Upper lobe of right lung (tissue), 1 donor: ENCODE data around the gene FAM131C. TPM values are rescaled to one million over a fixed set of nuclear protein-coding genes. Genes with fewer than 3 reads are reported as not detected.
"Not testable (repeated sequence)": the region's sequence is repeated elsewhere in the genome, so short reads cannot be mapped to it uniquely, and the experiment has no call there.

Source experiments
- ATAC-seq: fragments of 200-7000 bp; cut with Tn5 transposase; one replicate; pipeline ENCODE4 v1.9.1; 2020; ENCODE audit warnings: mild to moderate bottlenecking, moderate library complexity
- DNase-seq: peaks from one replicate; pipeline ENCODE4 v3.0.0-alpha.2; 2020
- H3K27ac ChIP-seq: fragments of 200-600 bp; one replicate; pipeline ENCODE4 v1.8.0; 2022
- H3K27me3 ChIP-seq: fragments of 200-600 bp; one replicate; pipeline ENCODE4 v1.8.0; 2022; ENCODE audit warnings: mild to moderate bottlenecking
- H3K36me3 ChIP-seq: fragments of 200-600 bp; one replicate; pipeline ENCODE4 v1.8.0; 2022
- H3K4me1 ChIP-seq: fragments of 200-600 bp; one replicate; pipeline ENCODE4 v1.8.0; 2022
- H3K4me3 ChIP-seq: fragments of 200-600 bp; one replicate; pipeline ENCODE4 v1.8.0; 2022; ENCODE audit warnings: mild to moderate bottlenecking
- H3K9me3 ChIP-seq: fragments of 200-600 bp; one replicate; pipeline ENCODE4 v1.8.0; 2022
- CTCF ChIP-seq: fragments of 200-600 bp; IDR thresholded peaks from one replicate; pipeline ENCODE4 v1.8.0; 2022; ENCODE audit warnings: antibody characterized with exemption
- intact Hi-C: fragments of 100-400 bp; cut with DNase I; formaldehyde crosslinking; loops from one replicate; pipeline ENCODE4 v1.11.0; 2022
- total RNA-seq: library from RNA; stranded (reverse); fragmentation: NEBNext Ultra II Directional; extraction: Animal tissue kit (Norgen Biotek cat#: 25700); gene quantifications from one replicate; pipeline ENCODE4 v1.2.1, GENCODE V29; 2021
- donor health status: DM: no; HTN: yes; CAD: no; lungs with severe emphysema.

The FAM131C gene
- total RNA-seq, 1 donor from 2014 or later, result not detected

DNA sequence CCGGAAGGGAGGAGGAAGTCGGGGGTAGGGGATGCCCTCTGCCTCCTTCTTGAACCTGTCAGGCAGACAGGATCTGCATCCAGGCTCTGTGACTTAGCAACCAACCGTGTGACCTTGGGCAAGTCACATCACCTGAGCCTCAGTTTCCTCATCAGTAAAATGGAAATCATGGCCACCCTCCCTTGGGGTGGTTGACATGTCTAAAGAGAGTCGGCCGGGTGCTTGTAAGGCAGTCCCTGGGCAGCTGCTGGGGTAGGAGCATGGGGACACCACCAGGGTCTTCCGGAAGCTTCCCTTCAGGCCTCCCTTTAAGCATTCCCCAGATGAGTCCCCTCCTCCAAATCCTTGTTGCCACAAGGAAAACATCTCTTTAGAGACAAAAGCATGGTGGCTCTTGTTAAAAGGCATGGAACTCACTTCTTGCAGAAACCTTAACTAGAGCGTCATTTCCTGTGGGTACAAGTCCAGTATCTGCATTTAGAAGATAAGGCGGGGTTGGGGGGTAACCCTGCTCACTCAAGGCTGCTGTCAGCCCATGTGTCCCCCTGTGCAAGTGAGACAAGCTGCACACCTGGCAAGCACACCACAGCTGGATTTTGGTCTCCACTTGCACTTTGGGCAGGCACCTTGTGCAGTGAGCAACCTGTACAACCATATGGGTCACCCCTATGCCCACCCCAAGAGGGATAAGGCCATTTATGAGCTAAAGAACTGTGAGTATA is 19.5 kb downstream of the FAM131C start:
- H3K36me3 ChIP-seq, result no peaks in the 10 kb centered on the region
- no peak overlapping the region for H3K27ac ChIP-seq
- intact Hi-C loops, result no loop called here
- TF ChIP-seq CTCF, result no peak
- H3K4me3 ChIP-seq, result no peak overlapping the region
- no peak for DNase-seq
- H3K27me3 ChIP-seq, result no peaks in the 10 kb centered on the region
- ATAC-seq, result no peak
- H3K4me1 ChIP-seq, result peaks cover 1% of the 10 kb centered on the region
- H3K9me3 ChIP-seq, result no peaks in the 10 kb centered on the region

DNA sequence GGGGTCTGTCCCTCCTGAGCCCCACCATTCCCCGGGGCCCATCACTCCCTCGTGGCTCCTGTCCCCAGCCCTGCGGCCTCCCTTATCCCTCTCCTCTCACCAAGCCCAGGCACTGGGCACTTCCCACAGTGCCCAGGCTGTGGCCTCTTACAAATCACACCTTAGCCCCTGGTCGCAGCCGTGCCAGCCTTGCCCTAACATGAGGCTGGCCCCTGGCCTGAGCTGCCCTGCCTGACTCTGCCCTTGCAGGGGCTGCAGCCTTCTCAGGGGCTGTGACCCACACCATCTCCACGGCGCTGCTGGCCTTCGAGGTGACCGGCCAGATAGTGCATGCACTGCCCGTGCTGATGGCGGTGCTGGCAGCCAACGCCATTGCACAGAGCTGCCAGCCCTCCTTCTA is 21.5 kb downstream of the FAM131C start:
- ATAC-seq, H3K9me3 ChIP-seq, DNase-seq, intact Hi-C loops, H3K4me1 ChIP-seq, H3K36me3 ChIP-seq, H3K27ac ChIP-seq, H3K27me3 ChIP-seq, H3K4me3 ChIP-seq: not testable (repeated sequence)

GRCh38 chr1:16051039-16051438 is 22.4 kb downstream of the FAM131C start:
- Histone ChIP-seq H3K4me1 (peaks cover 6% of the 10 kb centered on the region), H3K27me3 (no peaks in the 10 kb centered on the region), H3K27ac (no peak overlapping the region), H3K36me3 (no peaks in the 10 kb centered on the region), H3K9me3 (no peaks in the 10 kb centered on the region), H3K4me3 (no peak overlapping the region)
- intact Hi-C loops, result no loop called here
- TF ChIP-seq CTCF, result no peak
- DNase-seq (no peak), ATAC-seq (no peak)

DNA sequence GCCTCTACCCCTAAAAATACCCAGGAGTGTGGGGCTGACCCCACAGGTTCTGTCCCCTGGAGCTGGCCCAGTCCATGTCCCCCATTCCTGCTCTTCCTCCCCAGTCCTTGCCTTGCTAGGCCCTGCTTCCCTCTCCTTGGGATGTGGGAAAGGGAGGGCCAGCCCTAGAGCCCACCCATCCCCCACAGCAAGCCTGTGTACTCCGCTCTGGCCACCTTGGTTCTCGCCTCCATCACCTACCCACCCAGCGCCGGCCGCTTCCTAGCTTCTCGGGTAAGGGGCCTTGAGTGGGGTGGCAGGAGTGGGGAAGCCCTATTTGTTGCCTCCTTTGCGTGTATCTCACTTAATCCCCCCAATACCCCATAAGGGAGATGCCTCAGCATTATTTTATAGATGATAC is 23.1 kb downstream of the FAM131C start:
- DNase-seq, result no peak
- H3K4me1 ChIP-seq, result peaks cover 6% of the 10 kb centered on the region
- H3K9me3 ChIP-seq, result no peaks in the 10 kb centered on the region
- H3K27ac ChIP-seq, result no peak overlapping the region
- no peak overlapping the region for H3K4me3 ChIP-seq
- TF ChIP-seq CTCF, result no peak
- ATAC-seq, result no peak
- no peaks in the 10 kb centered on the region for H3K27me3 ChIP-seq
- intact Hi-C loops, result no loop called here
- H3K36me3 ChIP-seq, result no peaks in the 10 kb centered on the region

DNA sequence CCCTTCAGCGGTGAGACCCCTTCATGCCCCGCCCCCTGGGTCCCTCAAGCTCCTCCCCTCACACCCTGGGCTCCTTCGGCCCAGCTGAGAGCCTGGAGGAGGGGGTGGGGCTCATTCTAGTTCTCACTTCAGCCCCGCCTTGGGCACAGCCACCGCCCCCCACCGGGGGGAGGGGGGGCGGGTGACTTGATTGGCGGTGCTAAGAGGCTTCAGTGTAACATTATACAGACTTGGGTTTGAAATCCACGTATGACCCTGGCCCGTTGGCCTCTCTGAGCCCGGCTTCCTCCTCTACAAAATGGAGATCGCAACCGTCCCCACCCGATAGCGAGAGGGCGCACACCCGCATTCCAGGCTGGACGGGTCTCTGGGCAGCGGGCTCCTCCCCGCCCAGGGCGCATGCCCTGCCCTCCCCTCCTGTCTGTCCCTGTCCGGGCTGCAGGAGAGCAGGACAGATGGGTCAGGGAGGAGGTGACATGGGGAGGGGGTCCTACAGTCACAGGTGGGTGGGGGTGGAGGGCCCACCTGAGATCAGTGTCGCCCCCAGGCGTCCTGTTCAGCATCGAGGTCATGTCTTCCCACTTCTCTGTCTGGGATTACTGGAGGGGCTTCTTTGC is 24.8 kb downstream of the FAM131C start:
- no peaks in the 10 kb centered on the region for H3K9me3 ChIP-seq
- TF ChIP-seq CTCF, result no peak
- no peaks in the 10 kb centered on the region for H3K27me3 ChIP-seq
- ATAC-seq (peak; percentile 80), DNase-seq (peak; percentile 84)
- H3K4me1 ChIP-seq, result peaks cover 6% of the 10 kb centered on the region
- H3K36me3 ChIP-seq, result no peaks in the 10 kb centered on the region
- intact Hi-C loops, result no loop called here
- no peak overlapping the region for H3K27ac ChIP-seq
- peak overlapping the region; percentile 48 for H3K4me3 ChIP-seq

DNA sequence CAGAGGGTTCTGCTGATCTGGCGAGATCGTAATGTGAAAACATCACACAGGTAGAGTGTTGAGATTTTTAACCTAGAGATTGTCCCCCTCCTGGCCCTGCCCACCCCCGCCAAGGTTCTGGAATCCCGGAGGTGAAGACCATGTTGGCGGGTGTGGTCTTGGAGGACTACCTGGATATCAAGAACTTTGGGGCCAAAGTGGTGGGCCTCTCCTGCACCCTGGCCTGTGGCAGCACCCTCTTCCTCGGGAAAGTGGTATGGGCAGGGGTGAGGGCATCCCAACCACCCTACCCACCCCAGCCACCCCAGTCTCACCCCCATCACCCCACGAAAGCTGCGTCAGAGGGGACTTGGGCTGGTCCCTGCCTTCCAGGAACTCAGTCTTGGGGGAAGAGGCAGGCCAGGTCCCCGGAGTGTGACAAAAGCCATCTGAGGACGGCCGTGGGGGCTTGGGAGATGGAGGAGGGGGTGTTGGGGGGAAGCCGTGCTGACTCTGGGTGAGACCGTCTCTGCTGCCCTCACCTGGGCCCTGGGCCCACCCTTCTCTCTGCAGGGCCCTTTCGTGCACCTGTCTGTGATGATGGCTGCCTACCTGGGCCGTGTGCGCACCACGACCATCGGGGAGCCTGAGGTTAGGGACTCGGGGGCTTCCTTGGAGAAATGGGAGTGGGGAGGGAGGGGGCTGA is 25.5 kb downstream of the FAM131C start:
- H3K9me3 ChIP-seq, result no peaks in the 10 kb centered on the region
- no peak for DNase-seq
- H3K4me1 ChIP-seq, result peaks cover 6% of the 10 kb centered on the region
- intact Hi-C loops, result no loop called here
- H3K4me3 ChIP-seq, result no peak overlapping the region
- H3K27me3 ChIP-seq, result no peaks in the 10 kb centered on the region
- no peak for ATAC-seq
- no peak overlapping the region for H3K27ac ChIP-seq
- TF ChIP-seq CTCF, result no peak
- no peaks in the 10 kb centered on the region for H3K36me3 ChIP-seq
